ENCODE results near the gene OSBPL6. TPM values are rescaled to one million over a fixed set of nuclear protein-coding genes. Genes with fewer than 3 reads are reported as not detected.
A peak's percentile ranks its signal among the peaks of the same experiment; 100 is the strongest.

OSBPL6 gene
- total RNA-seq, 2 donors from 2014 or later, result 0.42 to 0.67 TPM

- DNase-seq (no peak), ATAC-seq (no peak)
- Mint-ChIP-seq H3K4me1 (no peaks in the 10 kb centered on the region), H3K27me3 (peaks cover 23% of the 10 kb centered on the region), H3K36me3 (ENCODE audit: low read depth) (peaks cover 3% of the 10 kb centered on the region), H3K4me3 (no peak overlapping the region), H3K27ac (no peak overlapping the region)
- no peaks in the 10 kb centered on the region for H3K9me3 ChIP-seq (ENCODE audit: control insufficient read depth, low read length, poor library complexity, severe bottlenecking)
Measured at GRCh38 chr2:178292586-178292985, 98.3 kb downstream of the OSBPL6 start.

GRCh38 chr2:178295115-178295514 is 100.8 kb downstream of the OSBPL6 start:
- H3K9me3 ChIP-seq (ENCODE audit: control insufficient read depth, low read length, poor library complexity, severe bottlenecking), result no peaks in the 10 kb centered on the region
- Mint-ChIP-seq H3K27ac (no peak overlapping the region), H3K4me1 (no peaks in the 10 kb centered on the region), H3K4me3 (no peak overlapping the region), H3K27me3 (peaks cover 27% of the 10 kb centered on the region), H3K36me3 (ENCODE audit: low read depth) (peaks cover 3% of the 10 kb centered on the region)
- no peak for DNase-seq
- no peak for ATAC-seq

- Mint-ChIP-seq H3K4me3 (no peak overlapping the region), H3K4me1 (no peaks in the 10 kb centered on the region), H3K27ac (no peak overlapping the region), H3K36me3 (ENCODE audit: low read depth) (peaks cover 3% of the 10 kb centered on the region), H3K27me3 (peaks cover 32% of the 10 kb centered on the region)
- DNase-seq, result no peak
- no peaks in the 10 kb centered on the region for H3K9me3 ChIP-seq (ENCODE audit: control insufficient read depth, low read length, poor library complexity, severe bottlenecking)
- ATAC-seq, result no peak
Measured at GRCh38 chr2:178295906-178296305, 101.6 kb downstream of the OSBPL6 start.

- Mint-ChIP-seq H3K27ac (no peak overlapping the region), H3K36me3 (ENCODE audit: low read depth) (peaks cover 3% of the 10 kb centered on the region), H3K27me3 (peaks cover 32% of the 10 kb centered on the region), H3K4me3 (no peak overlapping the region), H3K4me1 (no peaks in the 10 kb centered on the region)
- no peaks in the 10 kb centered on the region for H3K9me3 ChIP-seq (ENCODE audit: control insufficient read depth, low read length, poor library complexity, severe bottlenecking)
- ATAC-seq (no peak), DNase-seq (no peak)
Measured at GRCh38 chr2:178296394-178297090, 102.2 kb downstream of the OSBPL6 start.

GRCh38 chr2:178297091-178297411 is 102.7 kb downstream of the OSBPL6 start:
- Mint-ChIP-seq H3K36me3 (ENCODE audit: low read depth) (peaks cover 3% of the 10 kb centered on the region), H3K27me3 (peaks cover 32% of the 10 kb centered on the region), H3K27ac (no peak overlapping the region), H3K4me3 (no peak overlapping the region), H3K4me1 (no peaks in the 10 kb centered on the region)
- ATAC-seq, result no peak
- no peaks in the 10 kb centered on the region for H3K9me3 ChIP-seq (ENCODE audit: control insufficient read depth, low read length, poor library complexity, severe bottlenecking)
- DNase-seq, result no peak

GRCh38 chr2:178298785-178299212 is 104.5 kb downstream of the OSBPL6 start:
- H3K9me3 ChIP-seq (ENCODE audit: control insufficient read depth, low read length, poor library complexity, severe bottlenecking), result no peaks in the 10 kb centered on the region
- Mint-ChIP-seq H3K36me3 (ENCODE audit: low read depth) (no peaks in the 10 kb centered on the region), H3K27me3 (peaks cover 24% of the 10 kb centered on the region), H3K4me1 (no peaks in the 10 kb centered on the region), H3K4me3 (no peak overlapping the region), H3K27ac (no peak overlapping the region)
- ATAC-seq, result no peak
- no peak for DNase-seq

GRCh38 chr2:178301649-178302238 is 107.4 kb downstream of the OSBPL6 start:
- H3K4me3 Mint-ChIP-seq, result no peak overlapping the region
- ATAC-seq (no peak), DNase-seq (no peak)
- no peak overlapping the region for H3K27ac Mint-ChIP-seq
- H3K27me3 Mint-ChIP-seq, result peaks cover 17% of the 10 kb centered on the region
- no peaks in the 10 kb centered on the region for H3K4me1 Mint-ChIP-seq
- H3K36me3 Mint-ChIP-seq (ENCODE audit: low read depth), result no peaks in the 10 kb centered on the region
- H3K9me3 ChIP-seq (ENCODE audit: control insufficient read depth, low read length, poor library complexity, severe bottlenecking), result no peaks in the 10 kb centered on the region

GRCh38 chr2:178304333-178304732 is 110.0 kb downstream of the OSBPL6 start:
- peaks cover 26% of the 10 kb centered on the region for H3K27me3 Mint-ChIP-seq
- H3K4me3 Mint-ChIP-seq, result no peak overlapping the region
- ATAC-seq, result no peak
- H3K27ac Mint-ChIP-seq, result no peak overlapping the region
- peaks cover 2% of the 10 kb centered on the region for H3K36me3 Mint-ChIP-seq (ENCODE audit: low read depth)
- H3K9me3 ChIP-seq (ENCODE audit: control insufficient read depth, low read length, poor library complexity, severe bottlenecking), result no peaks in the 10 kb centered on the region
- no peaks in the 10 kb centered on the region for H3K4me1 Mint-ChIP-seq
- no peak for DNase-seq

- Mint-ChIP-seq H3K36me3 (ENCODE audit: low read depth) (peaks cover 6% of the 10 kb centered on the region), H3K4me3 (no peak overlapping the region)
Measured at GRCh38 chr2:178306352-178307073, 112.2 kb downstream of the OSBPL6 start.

GRCh38 chr2:178307650-178308049 is 113.3 kb downstream of the OSBPL6 start:
- H3K9me3 ChIP-seq (ENCODE audit: control insufficient read depth, low read length, poor library complexity, severe bottlenecking), result no peaks in the 10 kb centered on the region
- Mint-ChIP-seq H3K27ac (no peak overlapping the region), H3K27me3 (peaks cover 29% of the 10 kb centered on the region), H3K36me3 (ENCODE audit: low read depth) (peaks cover 6% of the 10 kb centered on the region), H3K4me3 (no peak overlapping the region), H3K4me1 (no peaks in the 10 kb centered on the region)
- no peak for DNase-seq
- ATAC-seq, result no peak

More at GRCh38 chr2:178306352-178307073, 112.2 kb downstream of the OSBPL6 start:
- Mint-ChIP-seq H3K27me3 (peaks cover 28% of the 10 kb centered on the region), H3K27ac (no peak overlapping the region), H3K4me1 (no peaks in the 10 kb centered on the region)
- DNase-seq (no peak), ATAC-seq (peak; percentile 58)
- H3K9me3 ChIP-seq (ENCODE audit: control insufficient read depth, low read length, poor library complexity, severe bottlenecking), result no peaks in the 10 kb centered on the region

GRCh38 chr2:178309541-178309940 is 115.2 kb downstream of the OSBPL6 start:
- Mint-ChIP-seq H3K4me1 (no peaks in the 10 kb centered on the region), H3K27me3 (peaks cover 29% of the 10 kb centered on the region), H3K27ac (no peak overlapping the region), H3K36me3 (ENCODE audit: low read depth) (peaks cover 6% of the 10 kb centered on the region), H3K4me3 (no peak overlapping the region)
- ATAC-seq (no peak), DNase-seq (no peak)
- H3K9me3 ChIP-seq (ENCODE audit: control insufficient read depth, low read length, poor library complexity, severe bottlenecking), result no peaks in the 10 kb centered on the region

- DNase-seq (no peak), ATAC-seq (no peak)
- no peak overlapping the region for H3K4me3 Mint-ChIP-seq
- no peaks in the 10 kb centered on the region for H3K4me1 Mint-ChIP-seq
- no peak overlapping the region for H3K27ac Mint-ChIP-seq
- H3K27me3 Mint-ChIP-seq, result peaks cover 34% of the 10 kb centered on the region
- peaks cover 4% of the 10 kb centered on the region for H3K36me3 Mint-ChIP-seq (ENCODE audit: low read depth)
- no peaks in the 10 kb centered on the region for H3K9me3 ChIP-seq (ENCODE audit: control insufficient read depth, low read length, poor library complexity, severe bottlenecking)
Measured at GRCh38 chr2:178315078-178315477, 120.8 kb downstream of the OSBPL6 start.

- Mint-ChIP-seq H3K36me3 (ENCODE audit: low read depth) (peaks cover 4% of the 10 kb centered on the region), H3K27ac (no peak overlapping the region), H3K4me1 (no peaks in the 10 kb centered on the region), H3K27me3 (peaks cover 35% of the 10 kb centered on the region), H3K4me3 (no peak overlapping the region)
- H3K9me3 ChIP-seq (ENCODE audit: control insufficient read depth, low read length, poor library complexity, severe bottlenecking), result no peaks in the 10 kb centered on the region
- ATAC-seq (no peak), DNase-seq (no peak)
Measured at GRCh38 chr2:178315488-178315948, 121.2 kb downstream of the OSBPL6 start.

Measured in T-helper 17 cell (primary cell).